Endothelial cell (in vitro differentiated cells): ENCODE measurements around the gene PLSCR5. TPM values are rescaled to one million over a fixed set of nuclear protein-coding genes. Genes with fewer than 3 reads are reported as not detected.

Source experiments
- DNase-seq: peaks from one replicate; pipeline ENCODE4 v3.0.0; 2021; ENCODE audit warnings: low spot score
- H3K27ac Mint-ChIP-seq: one replicate; pipeline ENCODE4 v1.8.0; 2021; ENCODE audit warnings: mixed read lengths, inconsistent platforms; ENCODE audit not compliant: unreplicated experiment
- H3K27me3 Mint-ChIP-seq: one replicate; pipeline ENCODE4 v1.8.0; 2021; ENCODE audit warnings: mild to moderate bottlenecking, moderate library complexity, mixed read lengths, inconsistent platforms; ENCODE audit not compliant: unreplicated experiment
- H3K36me3 Mint-ChIP-seq: one replicate; pipeline ENCODE4 v1.8.0; 2021; ENCODE audit warnings: mild to moderate bottlenecking, low read depth, mixed read lengths, inconsistent platforms; ENCODE audit not compliant: unreplicated experiment
- H3K4me1 Mint-ChIP-seq: one replicate; pipeline ENCODE4 v1.8.0; 2021; ENCODE audit warnings: mild to moderate bottlenecking, mixed read lengths, inconsistent platforms; ENCODE audit not compliant: unreplicated experiment
- H3K4me3 Mint-ChIP-seq: one replicate; pipeline ENCODE4 v1.8.0; 2021; ENCODE audit warnings: mild to moderate bottlenecking, mixed read lengths, inconsistent platforms; ENCODE audit not compliant: unreplicated experiment
- H3K9me3 Mint-ChIP-seq: one replicate; pipeline ENCODE4 v1.8.0; 2021; ENCODE audit warnings: mixed read lengths, inconsistent platforms; ENCODE audit not compliant: unreplicated experiment
- CTCF ChIP-seq: fragments of 200-600 bp; sonication (generic); IDR thresholded peaks from one replicate; pipeline ENCODE4 v1.5.0; 2021; ENCODE audit warnings: antibody characterized with exemption; ENCODE audit not compliant: unreplicated experiment
- long read RNA-seq: library from polyadenylated mRNA; unstranded; transcript quantifications from one replicate; pipeline ENCODE4 v2.0.0, GENCODE V29; 2020; ENCODE audit not compliant: unreplicated experiment
- total RNA-seq: library from RNA; stranded (reverse); fragmentation: NEBNext Ultra II Directional; extraction: Animal tissue kit (Norgen Biotek cat#: 25700); gene quantifications from one replicate; pipeline ENCODE4 v1.2.1, GENCODE V29; 2021; ENCODE audit not compliant: unreplicated experiment

Gene PLSCR5
- total RNA-seq: not detected
- long read RNA-seq: 0 reads

GRCh38 chr3:146605106-146605505 is at the start of gene PLSCR5:
PLSCR5 (minus strand) TSS chr3:146605346; CDS start chr3:146605212, 134 bp downstream.
- H3K27me3 Mint-ChIP-seq: no peaks in the 10 kb centered on the region
- TF ChIP-seq CTCF: no peak
- H3K9me3 Mint-ChIP-seq: no peaks in the 10 kb centered on the region
- no peaks in the 10 kb centered on the region for H3K4me1 Mint-ChIP-seq
- no peak within 1 kb of the TSS for H3K4me3 Mint-ChIP-seq
- H3K36me3 Mint-ChIP-seq: no peaks in the 10 kb centered on the region
- H3K27ac Mint-ChIP-seq: no peak within 1 kb of the TSS
- DNase-seq: no peak

- no peak for DNase-seq
- Mint-ChIP-seq H3K27me3 (no peaks in the 10 kb centered on the region), H3K4me1 (no peaks in the 10 kb centered on the region), H3K9me3 (no peaks in the 10 kb centered on the region), H3K36me3 (no peaks in the 10 kb centered on the region), H3K4me3 (no peak overlapping the region), H3K27ac (no peak overlapping the region)
- no peak for TF ChIP-seq CTCF
These were observed 48.8 kb upstream of the PLSCR5 start for GRCh38 chr3:146653978-146654377.

- H3K4me1 Mint-ChIP-seq: no peaks in the 10 kb centered on the region
- no peaks in the 10 kb centered on the region for H3K9me3 Mint-ChIP-seq
- H3K4me3 Mint-ChIP-seq: no peak overlapping the region
- no peak for TF ChIP-seq CTCF
- H3K36me3 Mint-ChIP-seq: no peaks in the 10 kb centered on the region
- H3K27me3 Mint-ChIP-seq: no peaks in the 10 kb centered on the region
- DNase-seq: no peak
- no peak overlapping the region for H3K27ac Mint-ChIP-seq
These were observed 45.7 kb upstream of the PLSCR5 start for GRCh38 chr3:146650691-146651442.

GRCh38 chr3:146646261-146646660 is 41.1 kb upstream of the PLSCR5 start:
- no peaks in the 10 kb centered on the region for H3K9me3 Mint-ChIP-seq
- H3K36me3 Mint-ChIP-seq: no peaks in the 10 kb centered on the region
- H3K4me1 Mint-ChIP-seq: no peaks in the 10 kb centered on the region
- no peaks in the 10 kb centered on the region for H3K27me3 Mint-ChIP-seq
- H3K4me3 Mint-ChIP-seq: no peak overlapping the region
- H3K27ac Mint-ChIP-seq: no peak overlapping the region
- TF ChIP-seq CTCF: no peak
- DNase-seq: no peak
